Gastroesophageal sphincter (tissue), 4 donors: ENCODE results near the gene VTCN1. TPM values are rescaled to one million over a fixed set of nuclear protein-coding genes. Genes with fewer than 3 reads are reported as not detected.
"Not testable (repeated sequence)": the region's sequence is repeated elsewhere in the genome, so short reads cannot be mapped to it uniquely, and the experiment has no call there.

Source experiments
- ATAC-seq: fragments of 150-250 bp; one replicate; pipeline ENCODE4 v1.9.1; 2016; ENCODE audit warnings: mild to moderate bottlenecking, moderate library complexity
- H3K27ac ChIP-seq, 4 donors: fragments of 200-600 bp; sonication (generic) in 3 of 4; 1 replicate in 3 of 4; 2 replicates in 1 of 4; pipeline ENCODE4 v1.5.1; 2016 to 2019
- H3K27me3 ChIP-seq: fragments of 200-600 bp; sonication (generic); one replicate; pipeline ENCODE4 v1.5.1; 2019
- H3K36me3 ChIP-seq, 2 donors: fragments of 200-600 bp; sonication (generic); one replicate each; pipeline ENCODE4 v1.5.1; 2019; ENCODE audit warnings: control low read depth in 1 of 2
- H3K4me1 ChIP-seq, 3 donors: fragments of 200-600 bp; sonication (generic); 1 replicate in 2 of 3; 2 replicates in 1 of 3; pipeline ENCODE4 v1.5.1; 2016 to 2019; ENCODE audit warnings: control low read depth in 2 of 3
- H3K4me3 ChIP-seq, 2 donors: fragments of 200-600 bp; sonication (generic); one replicate each; pipeline ENCODE4 v1.5.1; 2019; ENCODE audit warnings: mild to moderate bottlenecking in 1 of 2, moderate library complexity in 1 of 2
- H3K9me3 ChIP-seq, 3 donors: fragments of 200-600 bp; sonication (generic); one replicate each; pipeline ENCODE4 v1.5.1; 2017 to 2019; ENCODE audit warnings: control low read depth in 2 of 3
- EP300 ChIP-seq: sonication (generic); formaldehyde crosslinking; IDR thresholded peaks from one replicate; pipeline ENCODE4 v1.6.1; 2017; ENCODE audit warnings: antibody characterized with exemption, mild to moderate bottlenecking
- POLR2A ChIP-seq, 2 donors: fragments of 450-650 bp; IDR thresholded peaks; one replicate each; pipeline ENCODE4 v1.6.1; 2017; ENCODE audit warnings: antibody characterized with exemption in 2 of 2, mild to moderate bottlenecking in 2 of 2, moderate library complexity in 1 of 2
- POLR2AphosphoS5 ChIP-seq: sonication (generic); formaldehyde crosslinking; IDR thresholded peaks from one replicate; pipeline ENCODE4 v1.6.1; 2017; ENCODE audit warnings: antibody characterized with exemption
- WGBS, 2 donors: methylation state at CpG; one replicate each; pipeline ENCODE4 v1.1.5; 2018; ENCODE audit warnings: low coverage in 1 of 2; 5-methylcytosine and 5-hydroxymethylcytosine counted together
- total RNA-seq, 4 donors: library from RNA; depleted of rRNA; stranded (reverse); fragments of >200 nt; gene quantifications; one replicate each; pipeline ENCODE4 v1.1.0, GENCODE V29; 2016
- TF ChIP-seq, protein P1 (sequence below), 4 experiments: fragments of 200-600 bp in 2 of 4; fragments of 450-650 bp in 2 of 4; sonication (generic) in 1 of 4; IDR thresholded peaks; one replicate each; pipeline ENCODE4 v1.5.1; 2017 to 2019; ENCODE audit warnings: antibody characterized with exemption in 4 of 4, mild to moderate bottlenecking in 2 of 4, moderate library complexity in 2 of 4

VTCN1 gene
- total RNA-seq, 4 donors from 2014 or later, result 2.1 TPM; not detected in 3

DNA sequence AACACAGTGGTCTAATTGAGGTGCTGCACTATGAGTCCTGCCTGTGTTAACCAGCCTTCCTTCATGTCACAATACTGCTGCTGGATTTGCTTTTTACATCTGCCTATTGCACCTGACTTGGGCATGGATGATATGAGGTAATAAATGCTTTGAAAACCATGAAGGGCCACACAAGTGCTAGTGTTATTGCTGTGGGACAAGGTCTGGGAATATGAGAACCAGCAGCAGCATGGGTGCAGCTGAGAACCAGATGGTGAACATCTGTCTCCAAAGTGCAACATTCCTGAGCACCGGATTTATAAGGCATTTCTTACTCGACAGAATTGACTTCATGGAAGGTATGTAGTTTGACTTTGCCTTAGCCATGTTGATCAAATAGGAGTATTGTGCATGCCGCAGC, 105.7 kb downstream of the VTCN1 start:
- H3K36me3 ChIP-seq, result peaks cover 0 to 78% of the 10 kb centered on the region in 2 donors
- H3K27me3 ChIP-seq, result no peaks in the 10 kb centered on the region
- H3K4me1 ChIP-seq, result no peaks in the 10 kb centered on the region
- TF ChIP-seq POLR2AphosphoS5 (no peak), POLR2A (IDR thresholded peaks at IDR 0.05) (no peak), EP300 (no peak)
- TF ChIP-seq, protein P1, sequence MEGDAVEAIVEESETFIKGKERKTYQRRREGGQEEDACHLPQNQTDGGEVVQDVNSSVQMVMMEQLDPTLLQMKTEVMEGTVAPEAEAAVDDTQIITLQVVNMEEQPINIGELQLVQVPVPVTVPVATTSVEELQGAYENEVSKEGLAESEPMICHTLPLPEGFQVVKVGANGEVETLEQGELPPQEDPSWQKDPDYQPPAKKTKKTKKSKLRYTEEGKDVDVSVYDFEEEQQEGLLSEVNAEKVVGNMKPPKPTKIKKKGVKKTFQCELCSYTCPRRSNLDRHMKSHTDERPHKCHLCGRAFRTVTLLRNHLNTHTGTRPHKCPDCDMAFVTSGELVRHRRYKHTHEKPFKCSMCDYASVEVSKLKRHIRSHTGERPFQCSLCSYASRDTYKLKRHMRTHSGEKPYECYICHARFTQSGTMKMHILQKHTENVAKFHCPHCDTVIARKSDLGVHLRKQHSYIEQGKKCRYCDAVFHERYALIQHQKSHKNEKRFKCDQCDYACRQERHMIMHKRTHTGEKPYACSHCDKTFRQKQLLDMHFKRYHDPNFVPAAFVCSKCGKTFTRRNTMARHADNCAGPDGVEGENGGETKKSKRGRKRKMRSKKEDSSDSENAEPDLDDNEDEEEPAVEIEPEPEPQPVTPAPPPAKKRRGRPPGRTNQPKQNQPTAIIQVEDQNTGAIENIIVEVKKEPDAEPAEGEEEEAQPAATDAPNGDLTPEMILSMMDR (IDR thresholded peaks at IDR 0.05), result no peak
- no peak overlapping the region for H3K4me3 ChIP-seq
- no peaks in the 10 kb centered on the region for H3K9me3 ChIP-seq
- ATAC-seq, result no peak
- H3K27ac ChIP-seq, result no peak overlapping the region
- 82% methylated on average over 2 of the region's 3 CpGs; no CpG with 5 or more reads in 1 of the 2 donors for WGBS, 2 donors

DNA sequence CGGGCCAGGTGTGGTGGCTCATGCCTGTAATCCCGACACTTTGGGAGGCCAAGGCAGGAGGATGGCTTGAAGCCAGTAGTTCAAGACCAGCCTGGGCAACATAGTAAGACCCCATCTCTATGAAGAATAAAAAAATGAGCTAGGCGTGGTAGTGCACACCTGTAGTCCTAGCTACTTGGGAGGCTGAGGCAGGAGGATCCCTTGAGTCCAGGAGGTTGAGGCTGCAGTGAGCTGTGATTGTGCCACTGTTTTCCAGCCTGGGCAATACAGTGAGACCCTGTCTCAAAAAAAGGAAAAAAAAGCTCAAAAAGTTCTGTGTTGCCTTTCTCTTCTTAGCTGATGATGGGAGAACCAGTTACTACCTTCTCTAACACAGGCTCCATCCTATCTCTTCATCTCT, 108.9 kb downstream of the VTCN1 start:
- not testable (repeated sequence) for H3K27ac ChIP-seq, H3K4me1 ChIP-seq, H3K27me3 ChIP-seq, H3K4me3 ChIP-seq, ATAC-seq, H3K9me3 ChIP-seq
- 97 to 98% methylated on average over 3 of the region's 3 CpGs for WGBS, 2 donors
- peaks cover 0 to 83% of the 10 kb centered on the region in 2 donors for H3K36me3 ChIP-seq

DNA sequence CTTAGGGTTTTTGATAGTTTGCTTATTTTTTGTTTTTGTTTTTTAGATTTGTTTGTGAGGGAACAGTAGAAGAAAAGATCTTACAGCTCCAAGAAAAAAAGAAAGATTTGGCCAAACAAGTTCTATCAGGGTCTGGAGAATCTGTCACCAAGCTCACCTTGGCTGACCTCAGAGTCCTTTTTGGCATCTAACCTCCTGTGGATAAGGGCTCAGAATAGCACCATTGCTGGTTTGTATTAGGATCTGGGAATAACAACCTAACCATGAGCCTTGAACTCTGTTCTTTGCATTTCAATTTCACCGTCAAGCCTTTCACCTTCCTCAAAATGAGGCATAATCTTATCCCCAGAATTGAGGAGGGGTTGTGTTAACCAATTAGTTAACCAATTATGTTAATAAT, 109.4 kb downstream of the VTCN1 start:
- no peak overlapping the region for H3K27ac ChIP-seq
- no peak overlapping the region for H3K4me3 ChIP-seq
- no peaks in the 10 kb centered on the region for H3K9me3 ChIP-seq
- no peaks in the 10 kb centered on the region for H3K4me1 ChIP-seq
- ATAC-seq, result no peak
- TF ChIP-seq, protein P1 (IDR thresholded peaks at IDR 0.05), result no peak
- TF ChIP-seq EP300, result no peak
- TF ChIP-seq POLR2A (IDR thresholded peaks at IDR 0.05), result no peak
- no peak for TF ChIP-seq POLR2AphosphoS5
- no peaks in the 10 kb centered on the region for H3K27me3 ChIP-seq
- peaks cover 0 to 82% of the 10 kb centered on the region in 2 donors for H3K36me3 ChIP-seq
- 100% methylated on average over 1 of the region's 1 CpG for WGBS, 2 donors

DNA sequence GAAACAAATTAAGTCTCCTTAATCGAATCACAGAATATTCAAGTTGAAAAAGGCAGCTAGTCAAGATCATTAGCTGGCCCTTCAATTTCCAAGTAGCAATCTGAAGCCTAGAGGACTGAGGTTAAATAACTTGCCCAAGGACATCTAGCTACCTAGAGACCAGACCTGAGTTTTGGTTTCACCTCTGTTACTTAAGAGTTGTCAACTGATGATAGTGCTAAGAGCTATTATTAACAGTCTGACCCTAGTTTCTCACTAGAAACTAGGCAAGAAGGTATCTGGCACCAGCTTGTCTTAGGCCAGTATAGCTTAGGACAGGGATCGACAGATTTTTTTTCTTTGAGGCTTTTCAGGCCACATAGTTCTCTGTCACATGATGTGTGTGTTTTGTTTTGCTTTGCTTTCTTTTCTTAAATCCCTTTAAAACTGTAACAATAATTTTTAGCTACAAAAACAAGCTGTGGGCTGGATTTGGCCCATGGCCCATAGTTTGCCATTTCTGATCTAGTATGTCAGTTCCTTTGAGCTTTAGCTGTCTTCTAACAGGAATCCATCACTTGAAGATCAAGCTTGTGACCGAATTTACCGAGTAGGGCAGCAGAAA, 112.3 kb downstream of the VTCN1 start:
- H3K27me3 ChIP-seq, result no peaks in the 10 kb centered on the region
- no peak overlapping the region for H3K27ac ChIP-seq
- peaks cover 0 to 58% of the 10 kb centered on the region in 2 donors for H3K36me3 ChIP-seq
- TF ChIP-seq EP300 (no peak), POLR2AphosphoS5 (no peak), POLR2A (IDR thresholded peaks at IDR 0.05) (no peak)
- TF ChIP-seq, protein P1 (IDR thresholded peaks at IDR 0.05), result no peak
- H3K4me3 ChIP-seq, result no peak overlapping the region
- ATAC-seq, result no peak
- 88 to 97% methylated on average over 1 to 3 of the region's 4 CpGs for WGBS, 2 donors
- peaks cover 0 to 20% (median 0%) of the 10 kb centered on the region in 3 donors for H3K4me1 ChIP-seq
- no peaks in the 10 kb centered on the region for H3K9me3 ChIP-seq

DNA sequence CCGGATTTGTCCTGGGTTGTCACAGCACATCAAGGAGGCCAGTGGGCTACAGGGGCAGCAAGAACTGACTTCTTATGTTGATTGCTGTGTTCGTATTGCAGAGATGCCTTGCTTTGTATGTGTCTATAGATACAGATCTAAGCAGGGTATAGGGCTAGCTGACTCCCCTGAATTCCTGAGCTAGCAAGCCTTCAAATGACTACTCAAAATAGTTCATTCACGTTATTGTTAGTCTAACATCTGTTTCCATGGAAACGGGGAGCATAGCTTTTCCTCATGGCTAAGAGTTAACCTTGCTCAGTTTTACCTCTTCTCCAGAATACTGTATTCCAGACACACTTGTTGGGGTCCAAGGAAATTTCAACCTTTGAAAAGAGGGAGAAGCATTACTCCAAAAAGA, 113.3 kb downstream of the VTCN1 start:
- ATAC-seq, result no peak
- Histone ChIP-seq H3K9me3 (no peaks in the 10 kb centered on the region), H3K27ac (no peak overlapping the region), H3K4me3 (no peak overlapping the region), H3K27me3 (no peaks in the 10 kb centered on the region), H3K4me1 (peaks cover 0 to 29% (median 0%) of the 10 kb centered on the region in 3 donors), H3K36me3 (peaks cover 0 to 59% of the 10 kb centered on the region in 2 donors)
- WGBS, 2 donors, result 14 to 63% methylated on average over 1 to 4 of the region's 4 CpGs
- TF ChIP-seq POLR2AphosphoS5, result no peak
- TF ChIP-seq POLR2A (IDR thresholded peaks at IDR 0.05), result no peak
- TF ChIP-seq, protein P1 (IDR thresholded peaks at IDR 0.05), result no peak
- no peak for TF ChIP-seq EP300
